OCI-LY1 (cell line): ENCODE measurements around the gene HBS1L.

Experiments
- H2AFZ ChIP-seq: fragments of 200-600 bp; sonication (generic), shearing (Covaris generic); 2 replicates; pipeline ENCODE4 v1.6.0; 2014; ENCODE audit warnings: antibody characterized with exemption, mild to moderate bottlenecking, low read length
- H3F3A ChIP-seq: fragments of 200-600 bp; sonication (generic), shearing (Covaris generic); 2 replicates; pipeline ENCODE4 v1.6.0; 2014; ENCODE audit warnings: mild to moderate bottlenecking, antibody characterized with exemption, low read length, moderate library complexity; ENCODE audit not compliant: insufficient read depth
- H3K27ac ChIP-seq: fragments of 200-600 bp; sonication (generic); 2 replicates; pipeline ENCODE4 v1.5.1; 2014; ENCODE audit warnings: low read length, mixed run types, mild to moderate bottlenecking, low read depth; ENCODE audit not compliant: poor library complexity, severe bottlenecking
- H3K27me3 ChIP-seq: fragments of 200-600 bp; sonication (generic); 2 replicates; pipeline ENCODE4 v1.6.0; 2014; ENCODE audit warnings: antibody characterized with exemption, mild to moderate bottlenecking, low read length, moderate library complexity; ENCODE audit not compliant: insufficient read depth
- H3K36me3 ChIP-seq: fragments of 200-600 bp; sonication (generic); 2 replicates; pipeline ENCODE4 v1.6.1; 2014; ENCODE audit warnings: mild to moderate bottlenecking, antibody characterized with exemption, low read length, moderate library complexity, mixed read lengths; ENCODE audit not compliant: insufficient read depth
- H3K4me1 ChIP-seq: fragments of 200-600 bp; sonication (generic); 2 replicates; pipeline ENCODE4 v1.5.1; 2014; ENCODE audit warnings: mild to moderate bottlenecking, low read length, moderate library complexity; ENCODE audit not compliant: insufficient read depth, severe bottlenecking
- H3K4me2 ChIP-seq: fragments of 200-600 bp; sonication (generic), shearing (Covaris generic); 2 replicates; pipeline ENCODE4 v1.6.1; 2014; ENCODE audit warnings: low read length
- H3K4me3 ChIP-seq: fragments of 200-600 bp; sonication (generic); 2 replicates; pipeline ENCODE4 v1.5.1; 2014; ENCODE audit warnings: low read length, low read depth, mild to moderate bottlenecking, mixed read lengths; ENCODE audit not compliant: poor library complexity, severe bottlenecking
- H3K79me2 ChIP-seq: fragments of 200-600 bp; shearing (Covaris generic); 2 replicates; pipeline ENCODE4 v1.6.1; 2016; ENCODE audit warnings: mixed run types, low read length, mixed read lengths; ENCODE audit not compliant: insufficient read depth
- H3K9ac ChIP-seq: fragments of 200-600 bp; sonication (generic), shearing (Covaris generic); 2 replicates; pipeline ENCODE4 v1.6.1; 2014; ENCODE audit warnings: mild to moderate bottlenecking, low read length, mixed read lengths
- H3K9me2 ChIP-seq: fragments of 200-600 bp; sonication (generic), shearing (Covaris generic); 2 replicates; pipeline ENCODE4 v1.6.1; 2014; ENCODE audit warnings: low read depth, mild to moderate bottlenecking, low read length, mixed read lengths
- H3K9me3 ChIP-seq: fragments of 200-600 bp; shearing (Covaris generic); 2 replicates; pipeline ENCODE4 v1.6.1; 2014; ENCODE audit warnings: low read length, mixed read lengths
- H4K20me1 ChIP-seq: fragments of 200-600 bp; sonication (generic), shearing (Covaris generic); 2 replicates; pipeline ENCODE4 v1.6.0; 2016; ENCODE audit warnings: mild to moderate bottlenecking, low read length; ENCODE audit not compliant: insufficient read depth
- CTCF ChIP-seq: fragments of 200-600 bp; sonication (generic), shearing (Covaris generic); IDR thresholded peaks from 2 replicates; pipeline ENCODE4 v1.5.1; 2017; ENCODE audit warnings: mild to moderate bottlenecking, antibody characterized with exemption, low read length, moderate library complexity, mixed read lengths
- EZH2 ChIP-seq: fragments of 200-600 bp; sonication (generic), shearing (Covaris generic); IDR thresholded peaks from 2 replicates; pipeline ENCODE4 v1.8.0; 2017; ENCODE audit warnings: borderline replicate concordance, mixed run types, mild to moderate bottlenecking, antibody characterized with exemption, low read length, moderate library complexity, mixed read lengths

HBS1L gene

GRCh38 chr6:135054569-135055498 lies at the start of gene HBS1L:
Gene HBS1L (minus strand): TSS chr6:135054822. CDS start chr6:135054691, 131 bp downstream.
- TF ChIP-seq CTCF = no peak
- no peak for TF ChIP-seq EZH2
- Histone ChIP-seq H3K27me3 (no peaks in the 10 kb centered on the region), H3K4me3 (peak within 1 kb of the TSS; percentile 99), H3K9me2 (no peaks in the 10 kb centered on the region), H3K36me3 (peaks cover 3% of the 10 kb centered on the region), H2AFZ (peak within 1 kb of the TSS; percentile 73), H4K20me1 (no peaks in the 10 kb centered on the region), H3F3A (no peaks in the 10 kb centered on the region), H3K4me2 (peak within 1 kb of the TSS; percentile 78), H3K27ac (peak within 1 kb of the TSS; percentile 69), H3K9me3 (no peaks in the 10 kb centered on the region), H3K79me2 (peaks cover 48% of the 10 kb centered on the region), H3K4me1 (peaks cover 33% of the 10 kb centered on the region), H3K9ac (peak within 1 kb of the TSS; percentile 100)

GRCh38 chr6:135104199-135104598 lies 49.6 kb upstream of the HBS1L start:
- Histone ChIP-seq H3K36me3 (no peaks in the 10 kb centered on the region), H3K4me1 (peaks cover 52% of the 10 kb centered on the region), H3K9me3 (no peaks in the 10 kb centered on the region), H3K79me2 (no peaks in the 10 kb centered on the region), H3K4me2 (no peak overlapping the region), H3F3A (no peaks in the 10 kb centered on the region; the same call in 1 of the 2 replicates), H3K27me3 (no peaks in the 10 kb centered on the region), H3K27ac (peak overlapping the region; percentile 92), H3K9ac (no peak overlapping the region), H4K20me1 (no peaks in the 10 kb centered on the region), H2AFZ (no peak overlapping the region), H3K4me3 (no peak overlapping the region), H3K9me2 (no peaks in the 10 kb centered on the region)
- TF ChIP-seq CTCF (no peak), EZH2 (no peak)

- Histone ChIP-seq H3F3A (no peaks in the 10 kb centered on the region; the same call in 1 of the 2 replicates), H3K4me2 (peak overlapping the region; percentile 42), H2AFZ (no peak overlapping the region), H3K79me2 (no peaks in the 10 kb centered on the region), H4K20me1 (no peaks in the 10 kb centered on the region), H3K4me3 (peak overlapping the region; percentile 1), H3K27me3 (no peaks in the 10 kb centered on the region), H3K9me3 (no peaks in the 10 kb centered on the region), H3K36me3 (no peaks in the 10 kb centered on the region), H3K27ac (peak overlapping the region; percentile 92), H3K9me2 (no peaks in the 10 kb centered on the region), H3K4me1 (peaks cover 52% of the 10 kb centered on the region), H3K9ac (peak overlapping the region; percentile 39)
- TF ChIP-seq CTCF (no peak), EZH2 (no peak)
Observed at GRCh38 chr6:135102191-135102590, 47.6 kb upstream of the HBS1L start.
